Activated naive CD4-positive, alpha-beta T cell treated with anti-CD3 and anti-CD28 coated beads, Interleukin-2, amount 10 ng/mL, durations not matched to agents 7 days and 5 days (primary cell): ENCODE results near the gene DNMBP.
"Not testable (repeated sequence)": the region's sequence is repeated elsewhere in the genome, so short reads cannot be mapped to it uniquely, and the experiment has no call there.

ENCODE experiments used
- CTCF ChIA-PET: fragments of 350-600 bp; sonication (Branson Sonifier 250); formaldehyde crosslinking; loops from one replicate; lab custom pipeline; 2021; ENCODE audit warnings: antibody characterized with exemption; lab: Charles Lee
- DNase-seq: peaks from one replicate; pipeline ENCODE4 v3.0.0-alpha.2; 2020
- H3K27ac Mint-ChIP-seq: one replicate; pipeline ENCODE4 v1.8.0; 2021; ENCODE audit warnings: mild to moderate bottlenecking, moderate library complexity, mixed read lengths
- H3K27me3 Mint-ChIP-seq: one replicate; pipeline ENCODE4 v1.8.0; 2021; ENCODE audit warnings: mild to moderate bottlenecking, mixed read lengths
- H3K36me3 Mint-ChIP-seq: one replicate; pipeline ENCODE4 v1.8.0; 2021; ENCODE audit warnings: mixed read lengths
- H3K4me1 Mint-ChIP-seq: one replicate; pipeline ENCODE4 v1.8.0; 2021; ENCODE audit warnings: mixed read lengths
- H3K4me3 Mint-ChIP-seq: one replicate; pipeline ENCODE4 v1.8.0; 2021; ENCODE audit warnings: mild to moderate bottlenecking, moderate library complexity, mixed read lengths
- H3K9me3 Mint-ChIP-seq: one replicate; pipeline ENCODE4 v1.8.0; 2021; ENCODE audit warnings: mixed read lengths

DNMBP gene

GRCh38 chr10:99994801-99995200 is 14.9 kb downstream of the DNMBP start:
- Mint-ChIP-seq H3K4me1 (peaks cover 31% of the 10 kb centered on the region), H3K4me3 (no peak overlapping the region), H3K36me3 (no peaks in the 10 kb centered on the region), H3K27ac (no peak overlapping the region), H3K9me3 (no peaks in the 10 kb centered on the region), H3K27me3 (no peaks in the 10 kb centered on the region)
- CTCF ChIA-PET, result interaction anchor here (1.6 to 3.9 kb wide), 3 partner anchors 10 to 50 kb away, joined by 4 to 13 read pairs (median 9); partner anchors contain the start of gene DNMBP
- no peak for DNase-seq

GRCh38 chr10:99993701-99994689 is 15.8 kb downstream of the DNMBP start:
- DNase-seq, result peak; percentile 76
- Mint-ChIP-seq H3K36me3 (no peaks in the 10 kb centered on the region), H3K4me1 (peaks cover 25% of the 10 kb centered on the region), H3K27ac (peak overlapping the region; percentile 79), H3K9me3 (no peaks in the 10 kb centered on the region), H3K27me3 (no peaks in the 10 kb centered on the region), H3K4me3 (peak overlapping the region; percentile 11)
- CTCF ChIA-PET, result interaction anchor here (0.6 to 3.9 kb wide), 5 partner anchors 9 to 51 kb away, joined by 3 to 13 read pairs (median 4); partner anchors contain the start of gene DNMBP

DNA sequence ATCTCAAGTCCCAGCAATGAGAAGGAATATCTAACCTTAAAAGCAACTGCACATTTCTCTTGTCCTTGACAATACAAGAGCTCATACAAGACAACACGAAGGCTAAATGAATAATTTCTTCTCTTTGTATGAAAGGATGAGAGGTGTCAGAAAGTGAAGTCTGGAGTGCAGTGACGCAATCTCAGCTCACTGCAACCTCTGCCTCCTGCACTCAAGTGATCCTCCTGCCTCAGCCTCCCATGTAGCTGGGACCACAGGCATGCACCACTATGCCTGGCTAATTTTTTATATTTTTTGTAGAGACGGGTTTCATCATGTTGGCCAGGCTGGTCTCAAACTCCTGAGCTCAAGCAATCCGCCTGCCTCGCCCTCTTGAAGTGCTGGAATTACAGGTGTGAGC is 24.1 kb downstream of the DNMBP start:
- not testable (repeated sequence) for H3K27ac Mint-ChIP-seq, H3K4me3 Mint-ChIP-seq, H3K9me3 Mint-ChIP-seq, DNase-seq, H3K27me3 Mint-ChIP-seq, H3K36me3 Mint-ChIP-seq
- H3K4me1 Mint-ChIP-seq, result peaks cover 17% of the 10 kb centered on the region
- CTCF ChIA-PET, result interaction anchor here (2.6 kb wide), 1 partner anchor 60 kb away, joined by 8 read pairs; no protein-coding TSS in a partner anchor

- H3K4me3 Mint-ChIP-seq, result no peak overlapping the region
- no peaks in the 10 kb centered on the region for H3K9me3 Mint-ChIP-seq
- DNase-seq, result no peak
- CTCF ChIA-PET, result interaction anchor here (0.9 to 2.6 kb wide), 3 partner anchors 25 to 139 kb away, joined by 4 to 8 read pairs (median 5); partner anchors contain the start of gene DNMBP
- no peak overlapping the region for H3K27ac Mint-ChIP-seq
- H3K27me3 Mint-ChIP-seq, result peaks cover 3% of the 10 kb centered on the region
- no peaks in the 10 kb centered on the region for H3K36me3 Mint-ChIP-seq
- peaks cover 17% of the 10 kb centered on the region for H3K4me1 Mint-ChIP-seq
These were observed 25.3 kb downstream of the DNMBP start for GRCh38 chr10:99984211-99985034.

GRCh38 chr10:99983280-99983988 is 26.3 kb downstream of the DNMBP start:
- no peaks in the 10 kb centered on the region for H3K36me3 Mint-ChIP-seq
- H3K27ac Mint-ChIP-seq, result no peak overlapping the region
- H3K4me3 Mint-ChIP-seq, result no peak overlapping the region
- CTCF ChIA-PET, result interaction anchor here (0.9 to 2.6 kb wide), 3 partner anchors 26 to 138 kb away, joined by 4 to 8 read pairs (median 5); partner anchors contain the start of gene DNMBP
- no peak for DNase-seq
- H3K4me1 Mint-ChIP-seq, result peaks cover 17% of the 10 kb centered on the region
- no peaks in the 10 kb centered on the region for H3K9me3 Mint-ChIP-seq
- H3K27me3 Mint-ChIP-seq, result peaks cover 3% of the 10 kb centered on the region

- no peak overlapping the region for H3K27ac Mint-ChIP-seq
- peaks cover 17% of the 10 kb centered on the region for H3K4me1 Mint-ChIP-seq
- peaks cover 3% of the 10 kb centered on the region for H3K27me3 Mint-ChIP-seq
- no peak for DNase-seq
- H3K36me3 Mint-ChIP-seq, result no peaks in the 10 kb centered on the region
- H3K4me3 Mint-ChIP-seq, result no peak overlapping the region
- CTCF ChIA-PET, result no interaction called here
- no peaks in the 10 kb centered on the region for H3K9me3 Mint-ChIP-seq
These were observed 27.0 kb downstream of the DNMBP start for GRCh38 chr10:99982728-99983127.

DNA sequence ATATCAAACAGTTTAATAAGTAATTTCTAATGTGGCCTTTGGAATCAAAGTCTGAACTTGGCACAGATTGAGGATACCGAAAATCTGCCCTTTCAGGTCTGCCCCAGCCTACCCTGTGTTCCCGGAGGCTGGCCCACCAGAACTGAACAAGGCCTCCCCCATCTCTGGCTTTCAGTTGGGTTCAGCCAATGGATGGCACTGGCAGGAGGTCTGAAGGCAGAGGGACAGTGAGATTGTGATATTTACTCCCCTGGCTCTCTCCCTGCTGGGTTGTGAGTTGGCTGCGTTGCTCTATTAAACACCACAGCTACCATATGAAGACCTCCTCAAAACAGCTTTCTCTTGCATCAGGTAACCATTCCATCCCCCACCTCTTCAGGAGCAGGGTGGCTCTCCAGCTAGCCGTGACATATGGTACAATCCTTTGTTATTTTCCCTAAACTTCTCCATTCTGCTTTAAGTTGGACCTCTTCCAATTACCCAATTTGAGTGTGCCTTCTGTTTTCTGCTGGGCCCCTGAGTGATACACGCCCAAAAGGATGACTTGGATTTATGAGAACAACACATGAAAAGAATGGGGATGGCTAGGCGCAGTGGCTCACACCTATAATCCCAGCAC is 28.1 kb downstream of the DNMBP start:
- CTCF ChIA-PET, result no interaction called here
- H3K27ac Mint-ChIP-seq, result no peak overlapping the region
- peaks cover 3% of the 10 kb centered on the region for H3K27me3 Mint-ChIP-seq
- DNase-seq, result no peak
- H3K4me1 Mint-ChIP-seq, result peaks cover 17% of the 10 kb centered on the region
- no peak overlapping the region for H3K4me3 Mint-ChIP-seq
- H3K9me3 Mint-ChIP-seq, result no peaks in the 10 kb centered on the region
- no peaks in the 10 kb centered on the region for H3K36me3 Mint-ChIP-seq

- no peak for DNase-seq
- Mint-ChIP-seq H3K9me3 (no peaks in the 10 kb centered on the region), H3K4me3 (no peak overlapping the region), H3K36me3 (no peaks in the 10 kb centered on the region), H3K27ac (no peak overlapping the region), H3K27me3 (no peaks in the 10 kb centered on the region), H3K4me1 (peaks cover 9% of the 10 kb centered on the region)
- CTCF ChIA-PET, result no interaction called here
These were observed 30.6 kb downstream of the DNMBP start for GRCh38 chr10:99979066-99979685.

- H3K27me3 Mint-ChIP-seq, result no peaks in the 10 kb centered on the region
- CTCF ChIA-PET, result no interaction called here
- no peak for DNase-seq
- H3K36me3 Mint-ChIP-seq, result no peaks in the 10 kb centered on the region
- no peaks in the 10 kb centered on the region for H3K9me3 Mint-ChIP-seq
- H3K4me1 Mint-ChIP-seq, result no peaks in the 10 kb centered on the region
- no peak overlapping the region for H3K4me3 Mint-ChIP-seq
- no peak overlapping the region for H3K27ac Mint-ChIP-seq
These were observed 31.8 kb downstream of the DNMBP start for GRCh38 chr10:99977916-99978315.

- H3K4me3 Mint-ChIP-seq, result no peak overlapping the region
- no peaks in the 10 kb centered on the region for H3K9me3 Mint-ChIP-seq
- no peaks in the 10 kb centered on the region for H3K27me3 Mint-ChIP-seq
- CTCF ChIA-PET, result interaction anchor here (0.6 to 1.0 kb wide), 2 partner anchors 32 to 163 kb away, joined by 4 read pairs; no protein-coding TSS in a partner anchor
- H3K36me3 Mint-ChIP-seq, result no peaks in the 10 kb centered on the region
- no peak for DNase-seq
- no peak overlapping the region for H3K27ac Mint-ChIP-seq
- H3K4me1 Mint-ChIP-seq, result no peaks in the 10 kb centered on the region
These were observed 32.7 kb downstream of the DNMBP start for GRCh38 chr10:99976886-99977665.

DNA sequence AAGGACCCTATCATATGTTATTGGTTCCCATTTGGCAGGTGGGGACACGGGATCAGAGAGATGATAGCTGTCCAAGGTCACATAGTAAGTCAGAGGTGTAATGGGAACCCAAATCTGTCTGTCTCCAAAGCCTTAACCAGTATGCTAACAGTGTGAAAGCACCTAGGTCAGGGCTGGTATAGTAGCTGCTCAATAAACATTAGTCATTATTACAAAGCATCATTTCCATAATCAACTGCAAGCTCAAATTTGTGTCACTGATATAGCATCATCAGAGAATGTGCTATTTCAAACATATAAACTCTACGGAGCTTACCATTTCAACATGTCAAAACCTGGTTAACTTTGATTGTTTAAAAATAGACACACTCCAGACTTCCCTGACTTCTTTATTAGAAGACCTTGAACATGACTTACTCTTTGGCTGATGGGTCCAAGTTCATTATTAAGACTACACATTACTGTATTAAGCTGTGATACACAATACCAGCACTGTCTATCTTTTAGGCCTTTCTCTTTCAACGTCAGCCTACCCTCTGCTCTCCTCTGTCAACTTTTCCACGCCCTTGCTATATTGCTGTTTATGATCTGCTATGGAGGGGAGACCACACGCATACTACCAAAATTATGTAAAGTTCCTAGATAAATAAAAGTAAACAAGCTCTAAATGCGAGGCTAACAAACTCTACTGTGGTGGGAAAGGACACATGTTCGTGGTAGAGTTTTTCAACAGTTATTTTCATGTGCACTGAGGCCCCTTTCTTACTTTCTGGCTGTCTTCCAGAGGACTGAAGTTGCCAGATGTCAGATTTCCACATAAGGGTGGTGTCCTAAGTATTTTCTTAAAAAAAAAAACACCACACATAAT is 33.6 kb downstream of the DNMBP start:
- Mint-ChIP-seq H3K4me3 (no peak overlapping the region), H3K9me3 (no peaks in the 10 kb centered on the region), H3K4me1 (no peaks in the 10 kb centered on the region), H3K36me3 (no peaks in the 10 kb centered on the region), H3K27ac (no peak overlapping the region), H3K27me3 (no peaks in the 10 kb centered on the region)
- no peak for DNase-seq
- CTCF ChIA-PET, result interaction anchor here (0.6 to 1.1 kb wide), 3 partner anchors 14 to 162 kb away, joined by 4 read pairs; no protein-coding TSS in a partner anchor
